IgD-negative memory B cell (primary cell): ENCODE data around the gene MTFP1. TPM values are rescaled to one million over a fixed set of nuclear protein-coding genes. Genes with fewer than 3 reads are reported as not detected.
"Not testable (repeated sequence)": the region's sequence is repeated elsewhere in the genome, so short reads cannot be mapped to it uniquely, and the experiment has no call there.

ENCODE experiments used
- H3K27ac Mint-ChIP-seq, 3 donors: one replicate each; pipeline ENCODE4 v1.8.0; 2020 to 2022; ENCODE audit warnings: mild to moderate bottlenecking in 3 of 3, mixed read lengths in 3 of 3, moderate library complexity in 1 of 3
- H3K27me3 Mint-ChIP-seq: one replicate; pipeline ENCODE4 v1.8.0; 2021; ENCODE audit warnings: mixed read lengths
- H3K36me3 Mint-ChIP-seq: one replicate; pipeline ENCODE4 v1.8.0; 2020; ENCODE audit warnings: mild to moderate bottlenecking, mixed read lengths
- H3K4me1 Mint-ChIP-seq, 3 donors: one replicate each; pipeline ENCODE4 v1.8.0; 2020 to 2022; ENCODE audit warnings: mixed read lengths in 3 of 3, mild to moderate bottlenecking in 1 of 3
- H3K4me3 Mint-ChIP-seq, 4 donors: one replicate each; pipeline ENCODE4 v1.8.0; 2020 to 2022; ENCODE audit warnings: mild to moderate bottlenecking in 4 of 4, mixed read lengths in 4 of 4, moderate library complexity in 3 of 4
- H3K9me3 Mint-ChIP-seq, 3 donors: one replicate each; pipeline ENCODE4 v1.8.0; 2020 to 2021; ENCODE audit warnings: mixed read lengths in 3 of 3, mild to moderate bottlenecking in 1 of 3
- polyA plus RNA-seq: library from polyadenylated mRNA; unstranded; fragments of 300-500 nt; fragmentation: Illumina TruSeq; gene quantifications from one replicate; pipeline ENCODE4 v1.2.3, GENCODE V29; 2021

MTFP1 gene
- polyA plus RNA-seq, 1 donor from 2014 or later, result 27.8 TPM

DNA sequence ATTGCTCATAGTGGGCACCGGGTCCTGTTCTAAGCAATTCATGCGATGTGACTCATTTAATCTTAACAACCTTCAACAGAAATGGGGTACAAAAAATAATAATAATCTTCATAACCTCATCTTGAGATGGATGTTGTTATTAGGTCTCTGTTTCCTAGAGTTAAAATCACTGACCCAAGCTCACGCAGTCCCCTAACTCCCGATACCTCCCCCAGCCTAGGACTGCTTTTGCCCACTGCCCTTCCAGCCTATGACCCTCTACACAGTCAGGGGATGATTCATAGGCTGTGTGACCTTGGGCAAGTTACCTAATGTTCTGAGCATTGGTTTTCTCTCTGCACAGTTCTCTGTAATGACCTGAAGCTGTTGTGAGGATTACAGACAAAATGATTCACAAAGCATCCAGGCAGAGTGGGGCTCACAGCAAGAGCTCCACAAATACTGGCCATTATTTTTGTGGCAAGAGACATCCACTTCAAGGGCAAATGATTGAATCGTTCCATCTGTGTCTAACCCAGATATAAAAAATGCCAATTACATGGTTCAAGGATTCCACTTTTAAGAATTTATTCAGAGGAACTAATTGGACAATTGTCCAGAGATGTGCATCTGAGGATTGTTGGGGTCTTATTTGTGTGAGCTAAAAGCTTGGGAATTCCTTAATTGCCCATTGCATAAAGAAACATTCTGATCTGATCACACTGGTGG, 20.0 kb downstream of the MTFP1 start:
- H3K27me3 Mint-ChIP-seq, result peaks cover 43% of the 10 kb centered on the region
- H3K9me3 Mint-ChIP-seq, result peaks cover 7 to 9% (median 8%) of the 10 kb centered on the region in 3 donors
- peak overlapping the region in 1 of 3 donors; percentile 12 for H3K27ac Mint-ChIP-seq
- peaks cover 3% of the 10 kb centered on the region for H3K36me3 Mint-ChIP-seq
- H3K4me1 Mint-ChIP-seq, result peaks cover 5 to 12% (median 5%) of the 10 kb centered on the region in 3 donors
- H3K4me3 Mint-ChIP-seq, result no peak overlapping the region

- no peak overlapping the region for H3K4me3 Mint-ChIP-seq
- H3K4me1 Mint-ChIP-seq, result peaks cover 0 to 5% (median 2%) of the 10 kb centered on the region in 3 donors
- peaks cover 3% of the 10 kb centered on the region for H3K36me3 Mint-ChIP-seq
- peaks cover 0 to 6% (median 4%) of the 10 kb centered on the region in 3 donors for H3K9me3 Mint-ChIP-seq
- H3K27ac Mint-ChIP-seq, result no peak overlapping the region
- peaks cover 36% of the 10 kb centered on the region for H3K27me3 Mint-ChIP-seq
Measured at GRCh38 chr22:30447656-30448055, 22.1 kb downstream of the MTFP1 start.

DNA sequence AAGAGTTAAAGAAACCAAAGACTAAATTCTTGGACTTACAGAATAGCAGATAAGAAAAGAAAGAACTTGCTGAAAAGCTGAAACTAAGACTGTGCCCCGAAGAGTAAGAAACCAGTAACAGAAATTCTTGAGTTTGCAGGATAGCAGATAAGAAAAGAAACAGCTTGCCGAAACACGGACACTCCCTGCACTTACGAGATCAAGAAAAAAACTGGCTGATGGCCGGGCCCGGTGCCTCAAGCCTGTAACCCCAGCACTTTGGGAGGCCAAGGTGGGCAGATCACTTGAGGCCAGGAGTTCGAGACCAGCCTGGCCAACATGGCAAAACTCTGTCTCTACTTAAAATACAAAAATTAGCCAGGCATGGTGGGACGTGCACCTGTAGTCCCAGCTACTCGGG, 25.9 kb downstream of the MTFP1 start:
- H3K27me3 Mint-ChIP-seq, result peaks cover 21% of the 10 kb centered on the region

DNA sequence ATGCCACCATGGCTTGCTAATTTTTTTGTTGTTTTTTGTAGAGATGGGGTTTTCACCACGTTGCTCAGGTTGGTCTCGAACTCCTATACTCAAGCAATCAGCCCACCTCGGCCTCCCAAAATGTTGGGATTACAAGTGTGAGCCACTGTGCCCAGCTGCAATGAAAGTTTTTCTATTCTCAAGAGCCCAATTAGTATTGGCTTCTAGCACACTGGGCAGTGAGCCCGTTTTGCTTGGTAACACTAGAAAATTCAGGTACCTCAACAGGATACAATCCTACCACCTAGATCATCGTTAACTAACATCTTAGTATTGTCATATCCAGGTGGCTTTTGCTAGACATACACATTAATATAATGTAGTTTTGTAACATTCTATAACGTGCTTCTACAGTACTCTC, 27.3 kb downstream of the MTFP1 start:
- H3K4me1 Mint-ChIP-seq, result no peaks in the 10 kb centered on the region
- H3K27ac Mint-ChIP-seq, result no peak overlapping the region
- H3K9me3 Mint-ChIP-seq, result peaks cover 0 to 5% (median 2%) of the 10 kb centered on the region in 3 donors
- H3K27me3 Mint-ChIP-seq, result peaks cover 18% of the 10 kb centered on the region
- no peak overlapping the region for H3K4me3 Mint-ChIP-seq
- H3K36me3 Mint-ChIP-seq, result no peaks in the 10 kb centered on the region

More for the DNA sequence above, 25.9 kb downstream of the MTFP1 start:
- H3K4me3 Mint-ChIP-seq, H3K27ac Mint-ChIP-seq, H3K9me3 Mint-ChIP-seq, H3K4me1 Mint-ChIP-seq, H3K36me3 Mint-ChIP-seq: not testable (repeated sequence)

DNA sequence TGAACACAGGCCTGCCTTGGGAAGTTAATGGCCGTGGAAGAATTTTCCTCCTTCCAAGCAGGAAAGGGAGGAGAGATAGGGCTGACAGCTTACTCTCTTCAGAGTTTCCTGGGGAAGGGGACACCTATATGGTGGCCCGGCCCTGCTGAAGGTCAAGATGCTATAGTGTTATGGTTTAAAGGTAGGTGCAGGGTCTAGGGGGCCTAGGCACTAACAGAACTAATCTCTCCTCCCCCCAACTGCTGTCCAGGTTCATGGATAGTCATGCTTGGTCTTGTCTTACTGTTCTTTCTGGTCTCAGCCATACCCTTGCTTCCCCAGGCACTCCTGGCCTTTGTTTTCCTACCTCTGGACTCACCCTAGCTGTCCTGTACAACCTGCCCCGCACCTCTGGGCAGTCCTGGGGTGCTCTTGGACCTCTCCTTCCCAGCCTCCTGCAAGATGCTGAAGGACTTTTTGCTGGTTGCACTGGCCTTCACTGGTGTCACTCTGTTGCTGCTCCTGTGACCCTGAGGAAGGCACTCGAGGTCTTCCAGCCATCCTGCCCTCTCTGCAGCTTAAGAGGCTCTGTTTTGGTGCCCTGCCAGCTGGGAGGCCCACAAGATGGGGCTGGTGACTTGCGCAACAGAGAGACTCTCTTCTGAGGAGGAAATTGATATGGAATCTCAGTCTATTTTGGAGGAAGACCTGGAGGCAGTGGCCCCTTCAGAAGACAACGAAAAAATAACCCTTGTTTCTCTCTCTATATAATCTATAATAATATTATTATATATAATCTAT, 28.4 kb downstream of the MTFP1 start:
- Mint-ChIP-seq H3K36me3 (no peaks in the 10 kb centered on the region), H3K27me3 (peaks cover 20% of the 10 kb centered on the region), H3K9me3 (peaks cover 0 to 5% (median 2%) of the 10 kb centered on the region in 3 donors), H3K4me3 (no peak overlapping the region), H3K4me1 (no peaks in the 10 kb centered on the region), H3K27ac (peak overlapping the region in 1 of 3 donors; percentile 57)

DNA sequence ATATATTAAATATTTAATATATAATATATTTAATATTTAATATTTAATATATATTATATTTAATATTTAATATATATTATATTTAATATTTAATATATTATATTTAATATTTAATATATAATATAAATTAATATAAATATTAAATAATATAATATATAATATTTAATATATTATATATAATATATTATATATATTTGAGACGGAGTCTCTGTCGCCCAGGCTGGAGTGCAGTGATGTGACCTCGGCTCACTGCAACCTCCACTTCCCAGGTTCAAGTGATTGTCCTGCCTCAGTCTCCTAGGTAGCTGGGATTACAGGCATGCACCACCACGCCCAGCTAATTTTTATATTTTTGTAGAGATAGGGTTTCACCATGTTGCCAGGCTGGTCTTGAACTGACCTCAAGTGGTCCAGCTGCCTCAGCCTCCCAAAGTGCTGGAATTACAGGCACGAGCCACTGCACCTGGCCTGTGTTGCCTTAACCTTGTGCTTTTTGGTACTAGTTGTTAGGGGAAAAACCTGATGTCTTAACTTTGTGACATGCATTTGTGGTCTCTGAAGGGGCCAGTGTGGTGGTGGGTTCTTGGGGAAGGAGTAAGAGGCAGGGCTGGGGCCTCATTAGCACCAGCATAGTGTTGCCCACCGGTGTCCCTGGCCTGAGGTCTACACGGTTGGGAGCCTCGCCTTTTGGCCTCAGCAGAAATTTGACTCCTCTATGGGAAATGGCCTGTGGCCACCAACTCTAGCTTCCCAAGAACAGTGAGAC, 29.7 kb downstream of the MTFP1 start:
- H3K27ac Mint-ChIP-seq, result no peak overlapping the region
- H3K27me3 Mint-ChIP-seq, result peaks cover 26% of the 10 kb centered on the region
- no peaks in the 10 kb centered on the region for H3K36me3 Mint-ChIP-seq
- peaks cover 2 to 9% (median 3%) of the 10 kb centered on the region in 3 donors for H3K9me3 Mint-ChIP-seq
- no peak overlapping the region for H3K4me3 Mint-ChIP-seq
- no peaks in the 10 kb centered on the region for H3K4me1 Mint-ChIP-seq

GRCh38 chr22:30457981-30458380, 32.4 kb downstream of the MTFP1 start:
- no peaks in the 10 kb centered on the region for H3K4me1 Mint-ChIP-seq
- H3K4me3 Mint-ChIP-seq, result no peak overlapping the region
- peaks cover 13% of the 10 kb centered on the region for H3K27me3 Mint-ChIP-seq
- H3K27ac Mint-ChIP-seq, result peak overlapping the region in 1 of 3 donors; percentile 31
- H3K36me3 Mint-ChIP-seq, result no peaks in the 10 kb centered on the region
- H3K9me3 Mint-ChIP-seq, result peaks cover 2 to 7% (median 3%) of the 10 kb centered on the region in 3 donors

DNA sequence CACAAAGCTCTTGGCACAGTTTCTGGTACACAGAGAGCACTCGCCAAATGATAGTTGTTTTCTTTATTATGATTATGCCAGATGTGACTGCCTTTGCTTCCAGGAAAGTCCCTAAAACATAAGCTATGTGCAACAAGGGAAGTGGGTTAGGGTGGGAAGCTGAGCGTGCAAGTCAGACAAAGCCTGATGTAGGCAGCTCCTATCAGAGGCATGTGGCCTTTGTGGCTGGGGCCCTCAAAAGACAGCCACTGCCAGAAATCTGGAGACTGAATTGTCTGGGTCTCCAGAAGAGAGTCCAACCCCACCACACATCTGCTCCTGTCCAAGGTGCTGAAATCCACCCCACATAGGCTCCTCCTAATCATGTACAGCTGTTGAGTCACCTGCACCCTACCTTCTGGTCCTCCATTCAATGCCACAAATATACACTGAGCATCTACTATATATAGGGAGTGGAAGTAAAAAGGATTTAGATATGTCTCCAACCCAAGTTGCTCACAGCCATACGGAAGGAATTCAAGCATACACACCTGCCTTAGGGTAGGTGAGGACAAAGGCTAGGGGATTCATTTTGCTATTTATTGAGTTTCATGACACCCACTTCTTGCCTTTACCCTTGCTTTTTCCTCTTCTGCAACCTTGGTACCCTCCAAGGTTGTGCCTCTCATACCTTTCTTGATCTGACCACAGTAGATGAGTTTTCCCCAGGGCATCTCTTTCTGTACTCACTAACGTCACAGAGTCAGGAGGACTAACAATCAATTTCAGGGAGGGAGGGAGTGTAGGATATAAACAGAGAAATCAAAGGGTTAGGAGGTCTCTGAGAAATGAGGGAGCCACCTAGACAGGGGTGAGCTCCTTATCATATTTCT, 33.8 kb downstream of the MTFP1 start:
- no peak overlapping the region for H3K27ac Mint-ChIP-seq
- peaks cover 11% of the 10 kb centered on the region for H3K27me3 Mint-ChIP-seq
- no peaks in the 10 kb centered on the region for H3K36me3 Mint-ChIP-seq
- H3K4me3 Mint-ChIP-seq, result no peak overlapping the region
- peaks cover 2 to 7% (median 3%) of the 10 kb centered on the region in 3 donors for H3K9me3 Mint-ChIP-seq
- H3K4me1 Mint-ChIP-seq, result no peaks in the 10 kb centered on the region

DNA sequence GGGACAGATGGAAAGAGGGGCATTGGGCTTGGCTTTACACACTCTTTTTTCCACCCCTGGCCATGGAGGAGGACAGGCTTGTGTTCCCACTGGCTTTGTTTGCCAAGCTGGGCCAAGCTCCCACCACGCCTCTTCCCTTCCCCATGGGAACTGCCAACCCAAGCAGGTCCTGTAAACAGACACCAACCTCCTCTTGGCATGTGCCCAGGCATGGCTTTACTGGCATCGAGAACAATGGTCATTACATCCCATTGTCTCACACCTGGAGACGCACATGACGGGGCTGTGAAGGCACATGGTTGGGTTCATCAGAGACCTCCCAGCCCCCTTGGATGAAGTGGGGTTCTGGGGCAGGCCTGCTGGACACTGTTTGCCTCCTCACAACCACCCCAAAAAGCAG, 34.6 kb downstream of the MTFP1 start:
- no peaks in the 10 kb centered on the region for H3K36me3 Mint-ChIP-seq
- no peaks in the 10 kb centered on the region for H3K4me1 Mint-ChIP-seq
- H3K4me3 Mint-ChIP-seq, result no peak overlapping the region
- H3K27me3 Mint-ChIP-seq, result peaks cover 15% of the 10 kb centered on the region
- H3K9me3 Mint-ChIP-seq, result peaks cover 2 to 7% (median 3%) of the 10 kb centered on the region in 3 donors
- H3K27ac Mint-ChIP-seq, result no peak overlapping the region

DNA sequence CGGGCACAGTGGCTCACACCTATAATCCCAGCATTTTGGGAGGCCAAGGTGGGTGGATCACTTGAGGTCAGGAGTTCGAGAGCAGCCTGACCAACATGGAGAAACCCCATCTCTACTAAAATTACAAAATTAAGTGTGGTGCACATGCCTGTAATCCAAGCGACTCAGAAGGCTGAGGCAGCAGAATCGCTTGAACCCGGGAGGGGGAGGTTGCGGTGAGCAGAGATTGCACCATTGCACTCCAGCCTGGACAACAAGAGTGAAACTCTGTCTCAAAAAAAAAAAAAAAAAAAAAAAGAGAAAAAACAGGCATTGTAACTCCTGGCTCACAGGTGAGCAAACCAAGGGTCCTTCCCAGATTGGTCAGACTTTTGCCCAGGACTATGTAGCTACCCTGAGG, 35.0 kb downstream of the MTFP1 start:
- H3K36me3 Mint-ChIP-seq, H3K4me1 Mint-ChIP-seq, H3K27ac Mint-ChIP-seq, H3K4me3 Mint-ChIP-seq, H3K9me3 Mint-ChIP-seq: not testable (repeated sequence)
- H3K27me3 Mint-ChIP-seq, result peaks cover 16% of the 10 kb centered on the region

- Mint-ChIP-seq H3K9me3 (peaks cover 0 to 6% (median 0%) of the 10 kb centered on the region in 3 donors), H3K27ac (no peak overlapping the region), H3K36me3 (no peaks in the 10 kb centered on the region), H3K27me3 (peaks cover 26% of the 10 kb centered on the region), H3K4me1 (no peaks in the 10 kb centered on the region), H3K4me3 (no peak overlapping the region)
Measured at GRCh38 chr22:30469165-30469564, 43.6 kb downstream of the MTFP1 start.

DNA sequence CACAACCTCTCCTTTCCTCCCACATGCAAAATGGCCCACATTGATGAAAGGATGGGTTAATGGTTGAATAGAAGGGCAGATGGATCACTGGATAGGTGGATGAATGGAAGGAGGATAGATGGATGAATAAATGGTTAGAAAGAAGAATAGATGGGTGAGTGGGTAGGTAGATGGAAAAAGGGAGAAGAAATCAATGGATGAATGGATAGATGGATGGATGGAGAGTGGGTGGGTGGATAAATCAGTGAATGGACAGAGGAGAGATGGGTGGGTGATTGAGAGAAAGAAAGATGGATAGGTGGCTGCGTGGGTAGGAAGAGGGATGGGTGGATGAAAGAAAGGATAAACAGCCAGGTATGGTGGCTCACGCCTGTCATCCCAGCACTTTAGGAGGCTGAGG, 45.1 kb downstream of the MTFP1 start:
- H3K27me3 Mint-ChIP-seq, result peaks cover 21% of the 10 kb centered on the region
- no peaks in the 10 kb centered on the region for H3K36me3 Mint-ChIP-seq
- peaks cover 0 to 4% (median 0%) of the 10 kb centered on the region in 3 donors for H3K9me3 Mint-ChIP-seq
- H3K27ac Mint-ChIP-seq, result no peak overlapping the region
- no peak overlapping the region for H3K4me3 Mint-ChIP-seq
- H3K4me1 Mint-ChIP-seq, result no peaks in the 10 kb centered on the region

GRCh38 chr22:30471616-30472318, 46.2 kb downstream of the MTFP1 start, which contains the start of gene SEC14L3:
Gene SEC14L3 (minus strand): TSS chr22:30472017. CDS start chr22:30471958, 59 bp downstream.
- no peaks in the 10 kb centered on the region for H3K36me3 Mint-ChIP-seq
- peak within 1 kb of the TSS in 1 of 4 donors; percentile 28 for H3K4me3 Mint-ChIP-seq
- H3K4me1 Mint-ChIP-seq, result no peaks in the 10 kb centered on the region
- peaks cover 0 to 4% (median 0%) of the 10 kb centered on the region in 3 donors for H3K9me3 Mint-ChIP-seq
- H3K27ac Mint-ChIP-seq, result no peak within 1 kb of the TSS
- H3K27me3 Mint-ChIP-seq, result peaks cover 21% of the 10 kb centered on the region
